Neural progenitor cell (in vitro differentiated cells): ENCODE results near the gene IQCF5. TPM values are rescaled to one million over a fixed set of nuclear protein-coding genes. Genes with fewer than 3 reads are reported as not detected.

Source experiments
- DNase-seq: peaks from one replicate; pipeline ENCODE4 v3.0.0-alpha.2; 2016; ENCODE audit warnings: low spot score
- H2AFZ ChIP-seq: fragments of 200-600 bp; sonication (generic); replicated peaks from 2 replicates; pipeline ENCODE4 v1.6.1; 2016; ENCODE audit warnings: antibody characterized with exemption
- H3F3A ChIP-seq: fragments of 200-600 bp; sonication (generic); 2 replicates; pipeline ENCODE4 v1.6.1; 2016; ENCODE audit warnings: antibody characterized with exemption, low read depth
- H3K27ac ChIP-seq: fragments of 200-600 bp; sonication (generic); 2 replicates; pipeline ENCODE4 v1.5.1; 2016; ENCODE audit warnings: mild to moderate bottlenecking
- H3K27me3 ChIP-seq: fragments of 200-600 bp; sonication (generic); 2 replicates; pipeline ENCODE4 v1.6.1; 2016; ENCODE audit warnings: mild to moderate bottlenecking, moderate library complexity
- H3K36me3 ChIP-seq: fragments of 200-600 bp; sonication (generic); 2 replicates; pipeline ENCODE4 v1.5.1; 2016
- H3K4me1 ChIP-seq: fragments of 200-600 bp; sonication (generic); 2 replicates; pipeline ENCODE4 v1.6.1; 2016; ENCODE audit warnings: mixed run types
- H3K4me2 ChIP-seq: fragments of 200-600 bp; sonication (generic); 2 replicates; pipeline ENCODE4 v1.6.1; 2016
- H3K4me3 ChIP-seq: fragments of 200-600 bp; sonication (generic); 2 replicates; pipeline ENCODE4 v1.5.1; 2016
- H3K79me2 ChIP-seq: fragments of 200-600 bp; sonication (generic); 2 replicates; pipeline ENCODE4 v1.6.1; 2016; ENCODE audit warnings: low read depth
- H3K9ac ChIP-seq: fragments of 200-600 bp; sonication (generic); 2 replicates; pipeline ENCODE4 v1.6.1; 2016
- H3K9me3 ChIP-seq: fragments of 200-600 bp; sonication (generic); 2 replicates; pipeline ENCODE4 v1.5.1; 2016; ENCODE audit warnings: low read depth
- H4K20me1 ChIP-seq: fragments of 200-600 bp; sonication (generic); 2 replicates; pipeline ENCODE4 v1.6.1; 2016; ENCODE audit warnings: low read depth
- H3K27ac Mint-ChIP-seq: 3 replicates; pipeline ENCODE4 v1.8.0; 2021; ENCODE audit warnings: mixed read lengths
- H3K27me3 Mint-ChIP-seq: 2 replicates; pipeline ENCODE4 v1.8.0; 2022; ENCODE audit warnings: low read depth, mild to moderate bottlenecking, inconsistent platforms, moderate library complexity, mixed read lengths; ENCODE audit not compliant: insufficient read depth
- H3K36me3 Mint-ChIP-seq: 3 replicates; pipeline ENCODE4 v1.8.0; 2021; ENCODE audit warnings: mixed read lengths
- H3K4me1 Mint-ChIP-seq: 3 replicates; pipeline ENCODE4 v1.8.0; 2021; ENCODE audit warnings: mixed read lengths
- H3K4me3 Mint-ChIP-seq: 3 replicates; pipeline ENCODE4 v1.8.0; 2021; ENCODE audit warnings: mild to moderate bottlenecking, moderate library complexity, mixed read lengths
- H3K9me3 Mint-ChIP-seq: 3 replicates; pipeline ENCODE4 v1.8.0; 2020; ENCODE audit warnings: mixed read lengths
- EZH2 ChIP-seq: fragments of 200-600 bp; sonication (generic); IDR thresholded peaks from 2 replicates; pipeline ENCODE4 v1.6.1; 2017; ENCODE audit warnings: antibody characterized with exemption, mild to moderate bottlenecking, moderate library complexity
- EZH2phosphoT487 ChIP-seq: fragments of 200-600 bp; sonication (generic); IDR thresholded peaks from 2 replicates; pipeline ENCODE4 v1.6.1; 2017; ENCODE audit warnings: antibody characterized with exemption
- total RNA-seq: library from RNA; depleted of rRNA; stranded (reverse); fragments of >200 nt; gene quantifications from 2 replicates; pipeline ENCODE4 v1.2.3, GENCODE V29; 2015; ENCODE audit warnings: low replicate concordance
- TF ChIP-seq, protein P1 (sequence below): fragments of 200-600 bp; sonication (generic); IDR thresholded peaks from 2 replicates; pipeline ENCODE4 v1.5.1; 2017; ENCODE audit warnings: antibody characterized with exemption, mild to moderate bottlenecking

The IQCF5 gene
- total RNA-seq, 1 donor from 2014 or later = not detected

DNA sequence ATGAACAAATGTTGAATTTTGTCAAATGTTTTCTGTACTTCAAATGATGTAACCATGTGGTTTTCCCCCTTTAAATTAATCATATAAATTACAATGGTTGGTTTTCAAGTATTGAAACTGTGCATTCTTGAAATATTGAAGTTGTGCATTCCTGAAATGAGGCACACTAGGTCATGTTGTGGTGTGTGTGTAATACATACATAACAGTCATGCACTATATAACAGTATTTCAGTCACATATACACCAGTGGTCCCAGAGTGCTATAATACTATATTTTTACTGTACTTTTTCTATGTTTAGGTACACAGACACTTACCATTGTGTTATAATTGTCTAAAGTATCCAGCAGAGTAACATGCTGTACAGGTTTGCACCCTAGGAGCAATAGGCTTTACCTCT lies 11.0 kb upstream of the IQCF5 start:
- H2AFZ ChIP-seq = no peak overlapping the region
- H3K4me3 ChIP-seq = no peak overlapping the region
- no peak for DNase-seq
- no peak overlapping the region for H3K4me2 ChIP-seq
- no peaks in the 10 kb centered on the region for H3K9me3 ChIP-seq
- no peak for TF ChIP-seq EZH2
- TF ChIP-seq, protein P1, sequence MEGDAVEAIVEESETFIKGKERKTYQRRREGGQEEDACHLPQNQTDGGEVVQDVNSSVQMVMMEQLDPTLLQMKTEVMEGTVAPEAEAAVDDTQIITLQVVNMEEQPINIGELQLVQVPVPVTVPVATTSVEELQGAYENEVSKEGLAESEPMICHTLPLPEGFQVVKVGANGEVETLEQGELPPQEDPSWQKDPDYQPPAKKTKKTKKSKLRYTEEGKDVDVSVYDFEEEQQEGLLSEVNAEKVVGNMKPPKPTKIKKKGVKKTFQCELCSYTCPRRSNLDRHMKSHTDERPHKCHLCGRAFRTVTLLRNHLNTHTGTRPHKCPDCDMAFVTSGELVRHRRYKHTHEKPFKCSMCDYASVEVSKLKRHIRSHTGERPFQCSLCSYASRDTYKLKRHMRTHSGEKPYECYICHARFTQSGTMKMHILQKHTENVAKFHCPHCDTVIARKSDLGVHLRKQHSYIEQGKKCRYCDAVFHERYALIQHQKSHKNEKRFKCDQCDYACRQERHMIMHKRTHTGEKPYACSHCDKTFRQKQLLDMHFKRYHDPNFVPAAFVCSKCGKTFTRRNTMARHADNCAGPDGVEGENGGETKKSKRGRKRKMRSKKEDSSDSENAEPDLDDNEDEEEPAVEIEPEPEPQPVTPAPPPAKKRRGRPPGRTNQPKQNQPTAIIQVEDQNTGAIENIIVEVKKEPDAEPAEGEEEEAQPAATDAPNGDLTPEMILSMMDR = no peak
- TF ChIP-seq EZH2phosphoT487 = no peak
- H3K9ac ChIP-seq = no peak overlapping the region
- no peaks in the 10 kb centered on the region for H3K36me3 ChIP-seq
- H3K27ac Mint-ChIP-seq = no peak overlapping the region
- H4K20me1 ChIP-seq = no peaks in the 10 kb centered on the region
- no peaks in the 10 kb centered on the region for H3F3A ChIP-seq
- H3K27me3 ChIP-seq = no peaks in the 10 kb centered on the region
- no peaks in the 10 kb centered on the region for H3K79me2 ChIP-seq
- H3K4me3 Mint-ChIP-seq = no peak overlapping the region
- no peaks in the 10 kb centered on the region for H3K9me3 Mint-ChIP-seq
- no peak overlapping the region for H3K27ac ChIP-seq
- no peaks in the 10 kb centered on the region for H3K4me1 ChIP-seq
- H3K36me3 Mint-ChIP-seq = no peaks in the 10 kb centered on the region
- peaks cover 11% of the 10 kb centered on the region for H3K4me1 Mint-ChIP-seq
- peaks cover 6% of the 10 kb centered on the region for H3K27me3 Mint-ChIP-seq

DNA sequence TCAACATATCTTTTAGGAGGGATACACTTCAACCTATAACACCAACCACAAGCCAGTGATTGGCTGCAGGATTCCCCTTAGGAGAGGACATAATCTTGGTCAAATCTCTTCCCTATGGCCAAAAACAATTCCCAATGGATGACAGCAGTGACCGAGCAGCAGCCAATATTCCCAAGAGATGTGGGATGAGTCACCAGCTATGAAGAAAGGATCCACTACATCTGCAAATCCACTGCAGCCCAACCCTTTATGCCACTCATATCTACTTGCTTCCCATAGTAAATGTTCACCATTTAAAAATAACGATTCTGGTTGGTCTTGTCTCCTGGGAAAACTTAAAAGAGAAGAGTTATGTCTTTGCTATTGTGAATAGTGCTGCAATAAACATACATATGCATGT lies 4.5 kb upstream of the IQCF5 start:
- Histone ChIP-seq H3K4me2 (no peak overlapping the region), H4K20me1 (no peaks in the 10 kb centered on the region), H3K27me3 (no peaks in the 10 kb centered on the region), H3F3A (no peaks in the 10 kb centered on the region), H3K9me3 (no peaks in the 10 kb centered on the region), H3K79me2 (no peaks in the 10 kb centered on the region), H3K4me3 (no peak overlapping the region), H3K9ac (no peak overlapping the region), H2AFZ (no peak overlapping the region), H3K27ac (no peak overlapping the region), H3K36me3 (no peaks in the 10 kb centered on the region), H3K4me1 (no peaks in the 10 kb centered on the region)
- Mint-ChIP-seq H3K27ac (no peak overlapping the region), H3K4me3 (no peak overlapping the region), H3K27me3 (no peaks in the 10 kb centered on the region), H3K9me3 (no peaks in the 10 kb centered on the region), H3K36me3 (no peaks in the 10 kb centered on the region), H3K4me1 (no peaks in the 10 kb centered on the region)
- DNase-seq = no peak
- TF ChIP-seq EZH2phosphoT487 (no peak), EZH2 (no peak)
- TF ChIP-seq, protein P1 = no peak

DNA sequence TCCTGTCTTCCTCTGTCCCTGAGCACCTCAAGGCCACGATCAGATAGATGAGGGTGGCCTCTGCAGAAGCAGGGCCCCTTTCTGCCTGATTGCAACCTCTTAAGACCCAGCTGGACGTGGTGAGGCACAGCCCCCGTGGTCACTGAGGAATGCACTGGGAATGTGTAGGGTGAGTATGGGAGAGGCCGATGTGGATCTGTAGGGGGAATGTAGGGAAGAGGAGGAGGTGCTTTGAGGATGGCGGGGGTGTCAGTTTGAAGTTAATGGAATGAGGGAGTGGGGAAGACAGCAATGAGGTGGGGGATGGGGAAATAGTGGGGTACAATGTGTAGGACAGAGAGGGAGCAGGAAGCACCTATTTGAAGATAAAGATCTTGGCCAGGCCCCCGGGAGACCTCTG lies 785 bp upstream of the IQCF5 start:
- Histone ChIP-seq H3K36me3 (no peaks in the 10 kb centered on the region), H3K27ac (no peak overlapping the region), H3K9ac (no peak overlapping the region), H3K79me2 (no peaks in the 10 kb centered on the region), H3K4me1 (no peaks in the 10 kb centered on the region), H3K9me3 (no peaks in the 10 kb centered on the region), H3K4me2 (no peak overlapping the region), H4K20me1 (no peaks in the 10 kb centered on the region), H3K4me3 (no peak overlapping the region), H2AFZ (no peak overlapping the region), H3K27me3 (no peaks in the 10 kb centered on the region), H3F3A (no peaks in the 10 kb centered on the region)
- H3K27ac Mint-ChIP-seq = no peak overlapping the region
- TF ChIP-seq EZH2phosphoT487 (no peak), EZH2 (no peak)
- TF ChIP-seq, protein P1 = no peak
- H3K36me3 Mint-ChIP-seq = no peaks in the 10 kb centered on the region
- no peak for DNase-seq
- H3K9me3 Mint-ChIP-seq = no peaks in the 10 kb centered on the region
- H3K4me1 Mint-ChIP-seq = no peaks in the 10 kb centered on the region
- H3K27me3 Mint-ChIP-seq = peaks cover 5% of the 10 kb centered on the region
- no peak overlapping the region for H3K4me3 Mint-ChIP-seq
